ENCODE data around the gene EIF2B4. TPM values are rescaled to one million over a fixed set of nuclear protein-coding genes. Genes with fewer than 3 reads are reported as not detected.

EIF2B4 gene
- total RNA-seq, 1 donor from 2014 or later = 56.0 TPM

DNA sequence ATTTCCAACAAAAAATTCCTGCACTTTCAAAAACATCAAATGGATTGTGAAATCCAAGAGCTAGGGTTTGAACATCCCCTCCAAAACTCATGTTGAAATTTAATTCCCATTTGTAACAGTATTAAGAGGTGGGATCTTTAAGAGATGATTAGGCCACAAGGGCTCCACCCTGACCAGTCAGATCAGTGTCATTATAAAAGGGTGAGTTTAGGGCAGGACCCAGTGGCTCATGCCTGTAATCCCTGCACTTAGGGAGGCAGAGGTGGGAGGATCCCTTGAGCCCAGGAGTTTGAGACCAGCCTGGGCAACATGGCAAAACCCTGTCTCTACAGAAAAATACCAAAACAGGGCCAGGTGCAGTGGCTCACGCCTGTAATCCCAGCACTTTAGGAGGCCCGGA is 22.5 kb downstream of the EIF2B4 start:
- H3K9me3 Mint-ChIP-seq = no peaks in the 10 kb centered on the region
- DNase-seq (ENCODE audit: extremely low spot score, unreplicated experiment) = no peak
- no peak overlapping the region for H3K4me3 Mint-ChIP-seq
- H3K27me3 Mint-ChIP-seq = no peaks in the 10 kb centered on the region
- H3K36me3 Mint-ChIP-seq = peaks cover 8% of the 10 kb centered on the region
- peaks cover 9% of the 10 kb centered on the region for H3K4me1 Mint-ChIP-seq (ENCODE audit: unreplicated experiment)
- TF ChIP-seq, protein P1, sequence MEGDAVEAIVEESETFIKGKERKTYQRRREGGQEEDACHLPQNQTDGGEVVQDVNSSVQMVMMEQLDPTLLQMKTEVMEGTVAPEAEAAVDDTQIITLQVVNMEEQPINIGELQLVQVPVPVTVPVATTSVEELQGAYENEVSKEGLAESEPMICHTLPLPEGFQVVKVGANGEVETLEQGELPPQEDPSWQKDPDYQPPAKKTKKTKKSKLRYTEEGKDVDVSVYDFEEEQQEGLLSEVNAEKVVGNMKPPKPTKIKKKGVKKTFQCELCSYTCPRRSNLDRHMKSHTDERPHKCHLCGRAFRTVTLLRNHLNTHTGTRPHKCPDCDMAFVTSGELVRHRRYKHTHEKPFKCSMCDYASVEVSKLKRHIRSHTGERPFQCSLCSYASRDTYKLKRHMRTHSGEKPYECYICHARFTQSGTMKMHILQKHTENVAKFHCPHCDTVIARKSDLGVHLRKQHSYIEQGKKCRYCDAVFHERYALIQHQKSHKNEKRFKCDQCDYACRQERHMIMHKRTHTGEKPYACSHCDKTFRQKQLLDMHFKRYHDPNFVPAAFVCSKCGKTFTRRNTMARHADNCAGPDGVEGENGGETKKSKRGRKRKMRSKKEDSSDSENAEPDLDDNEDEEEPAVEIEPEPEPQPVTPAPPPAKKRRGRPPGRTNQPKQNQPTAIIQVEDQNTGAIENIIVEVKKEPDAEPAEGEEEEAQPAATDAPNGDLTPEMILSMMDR (conservative IDR thresholded peaks at IDR 0.05) = no peak
- H3K27ac Mint-ChIP-seq = no peak overlapping the region

DNA sequence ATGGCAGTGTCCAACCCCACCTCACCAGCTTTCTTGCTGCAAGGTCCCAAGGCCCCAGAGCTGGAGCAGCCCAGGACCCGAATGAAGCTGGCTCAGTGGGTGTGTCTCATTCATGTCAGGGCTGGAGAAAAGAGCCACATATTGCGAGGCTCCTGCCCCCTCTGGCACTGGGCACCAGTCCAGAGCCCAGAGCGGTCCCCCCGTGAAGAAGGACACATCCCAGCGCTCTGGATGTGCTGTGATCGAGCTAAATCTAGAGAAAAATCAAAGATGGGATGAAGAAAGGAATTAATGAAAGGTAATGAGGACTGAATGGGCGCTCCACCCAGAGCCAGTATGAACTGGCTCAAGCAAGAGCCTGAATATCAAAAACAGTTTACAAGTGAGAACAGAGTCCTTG is 34.0 kb downstream of the EIF2B4 start:
- no peaks in the 10 kb centered on the region for H3K27me3 Mint-ChIP-seq
- no peaks in the 10 kb centered on the region for H3K9me3 Mint-ChIP-seq
- H3K4me1 Mint-ChIP-seq (ENCODE audit: unreplicated experiment) = no peaks in the 10 kb centered on the region
- no peak overlapping the region for H3K4me3 Mint-ChIP-seq
- H3K27ac Mint-ChIP-seq = no peak overlapping the region
- H3K36me3 Mint-ChIP-seq = peaks cover 15% of the 10 kb centered on the region
- TF ChIP-seq, protein P1 (conservative IDR thresholded peaks at IDR 0.05) = no peak
- DNase-seq (ENCODE audit: extremely low spot score, unreplicated experiment) = no peak

DNA sequence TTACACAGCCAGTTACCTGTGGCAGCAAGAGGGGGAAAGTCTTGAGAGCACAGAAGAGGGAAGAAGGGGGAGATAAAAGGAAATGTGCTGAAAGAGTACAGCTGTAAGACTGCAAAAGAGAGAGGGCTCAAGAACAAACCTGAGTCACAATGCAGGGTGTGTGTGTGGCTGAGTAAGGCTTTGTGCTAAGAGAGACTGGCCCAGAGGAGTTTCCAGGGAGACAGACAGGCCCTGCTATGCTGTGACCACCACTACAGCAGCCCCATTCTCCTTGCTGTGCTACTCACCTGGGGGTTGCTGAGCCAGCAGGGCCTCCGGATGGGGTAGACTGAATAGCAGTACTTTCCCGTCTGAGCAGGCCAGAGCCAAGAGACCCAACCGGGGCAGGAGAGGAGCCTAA is 34.8 kb downstream of the EIF2B4 start:
- no peaks in the 10 kb centered on the region for H3K27me3 Mint-ChIP-seq
- no peaks in the 10 kb centered on the region for H3K9me3 Mint-ChIP-seq
- peaks cover 15% of the 10 kb centered on the region for H3K36me3 Mint-ChIP-seq
- no peak overlapping the region for H3K4me3 Mint-ChIP-seq
- H3K4me1 Mint-ChIP-seq (ENCODE audit: unreplicated experiment) = no peaks in the 10 kb centered on the region
- H3K27ac Mint-ChIP-seq = no peak overlapping the region
- TF ChIP-seq, protein P1 (conservative IDR thresholded peaks at IDR 0.05) = no peak
- no peak for DNase-seq (ENCODE audit: extremely low spot score, unreplicated experiment)

DNA sequence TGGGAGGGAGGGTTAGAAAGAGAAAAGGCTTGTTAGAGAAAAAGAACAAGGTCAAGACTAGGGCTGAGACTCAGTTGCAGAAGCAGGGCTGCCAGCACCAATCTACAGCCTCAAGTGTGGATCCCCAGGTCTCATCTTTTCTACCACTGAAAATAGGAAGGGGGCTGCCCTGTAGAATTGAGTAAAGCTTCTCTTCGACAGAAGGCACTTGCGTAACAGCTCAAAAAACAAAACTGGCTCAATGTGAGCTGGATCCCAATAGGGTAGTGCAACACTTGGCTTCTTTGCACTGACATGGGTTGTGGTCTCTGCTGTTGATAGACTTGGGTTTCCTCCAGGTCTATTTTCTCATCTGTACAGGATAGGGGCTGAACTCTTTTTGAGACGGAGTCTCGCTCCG is 45.4 kb downstream of the EIF2B4 start:
- no peak for DNase-seq (ENCODE audit: extremely low spot score, unreplicated experiment)
- Mint-ChIP-seq H3K9me3 (no peaks in the 10 kb centered on the region), H3K36me3 (peaks cover 33% of the 10 kb centered on the region), H3K27ac (peak overlapping the region; percentile 6), H3K4me1 (ENCODE audit: unreplicated experiment) (peaks cover 13% of the 10 kb centered on the region), H3K4me3 (peak overlapping the region; percentile 32), H3K27me3 (no peaks in the 10 kb centered on the region)
- TF ChIP-seq, protein P1 (conservative IDR thresholded peaks at IDR 0.05) = no peak

DNA sequence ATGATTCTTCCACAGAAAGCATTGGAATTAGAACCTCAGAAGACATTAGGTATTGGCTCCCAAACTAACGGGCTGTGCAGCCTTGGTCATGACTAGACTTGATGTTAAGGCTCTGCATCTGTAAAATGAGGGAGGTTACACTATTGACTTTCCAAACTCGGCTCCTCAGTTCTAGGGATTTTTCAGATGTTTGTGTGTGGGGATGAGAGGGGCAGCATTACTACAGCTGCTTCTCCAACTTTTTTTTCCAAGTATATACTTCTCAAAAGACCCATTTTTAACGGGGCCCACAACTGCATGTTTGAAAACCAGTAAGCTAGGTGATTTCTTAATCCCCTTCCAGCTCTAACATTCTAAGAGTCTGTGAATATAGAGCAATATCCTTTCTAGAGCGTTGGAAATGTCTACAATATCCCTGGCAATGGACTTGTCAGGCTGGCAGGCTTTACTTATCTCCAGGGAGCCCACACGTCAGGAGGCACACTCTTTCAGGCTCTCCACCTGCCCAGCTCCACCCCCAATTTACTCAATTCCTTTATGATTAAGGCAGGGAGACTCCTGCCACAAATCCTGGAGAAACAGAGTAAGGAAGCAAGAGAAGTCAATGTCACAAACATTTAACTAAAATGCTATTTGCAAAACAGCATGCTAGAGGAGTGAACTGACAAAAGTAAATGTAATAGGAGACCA is 46.4 kb downstream of the EIF2B4 start:
- no peak for DNase-seq (ENCODE audit: extremely low spot score, unreplicated experiment)

More for the DNA sequence above, 46.4 kb downstream of the EIF2B4 start:
- Mint-ChIP-seq H3K4me1 (ENCODE audit: unreplicated experiment) (peaks cover 13% of the 10 kb centered on the region), H3K4me3 (peak overlapping the region; percentile 99), H3K9me3 (no peaks in the 10 kb centered on the region), H3K36me3 (peaks cover 30% of the 10 kb centered on the region), H3K27ac (peak overlapping the region; percentile 98), H3K27me3 (no peaks in the 10 kb centered on the region)
- TF ChIP-seq, protein P1 (conservative IDR thresholded peaks at IDR 0.05) = no peak

Measured in type B pancreatic cell (in vitro differentiated cells).